SK-N-SH (cell line): Measurements from ENCODE around the gene ARMC10. TPM values are rescaled to one million over a fixed set of nuclear protein-coding genes. Genes with fewer than 3 reads are reported as not detected.
"Not testable (repeated sequence)": the region's sequence is repeated elsewhere in the genome, so short reads cannot be mapped to it uniquely, and the experiment has no call there.

Source experiments
- CTCF ChIA-PET: fragments of 300-600, 350-600 bp; formaldehyde crosslinking; extraction: SDS; loops from one replicate; lab custom pipeline; 2021; lab: Yijun Ruan, JAX
- POLR2A ChIA-PET: fragments of 350-600 bp; sonication (Branson Sonifier 250); formaldehyde crosslinking; extraction: SDS; loops from one replicate; lab custom pipeline; 2020; ENCODE audit warnings: antibody characterized with exemption, inconsistent platforms; lab: Yijun Ruan, JAX
- DNase-seq: peaks from one replicate; pipeline ENCODE4 v3.0.0; 2012
- H2AFZ ChIP-seq: fragments of 200-600 bp; sonication (generic); 2 replicates; pipeline ENCODE4 v1.8.1; 2016; ENCODE audit warnings: antibody characterized with exemption, mild to moderate bottlenecking, low read depth
- H3F3A ChIP-seq: fragments of 200-600 bp; sonication (generic); replicated peaks from 2 replicates; pipeline ENCODE3; 2016; ENCODE audit warnings: antibody characterized with exemption, mild to moderate bottlenecking; ENCODE audit not compliant: insufficient read depth
- H3K27ac ChIP-seq, 2 experiments: fragments of 200-500 bp in 1 of 2; fragments of 200-600 bp in 1 of 2; sonication (Bioruptor generic) in 1 of 2; sonication (generic), shearing (Covaris generic) in 1 of 2; 2 replicates each; pipeline versions ENCODE4 v1.5.1 to v1.6.1; 2014 to 2016; ENCODE audit warnings: low read depth in 2 of 2, inconsistent platforms in 1 of 2, low read length in 1 of 2, mild to moderate bottlenecking in 1 of 2, mixed read lengths in 1 of 2
- H3K27me3 ChIP-seq: fragments of 200-600 bp; sonication (generic), shearing (Covaris generic); 2 replicates; pipeline ENCODE4 v1.6.1; 2016; ENCODE audit warnings: mixed run types; ENCODE audit not compliant: insufficient read depth
- H3K36me3 ChIP-seq, 2 experiments: fragments of 200-500 bp in 1 of 2; fragments of 200-600 bp in 1 of 2; sonication (Bioruptor generic) in 1 of 2; sonication (generic) in 1 of 2; replicated peaks in 1 of 2; 2 replicates each; pipeline versions ENCODE3 to v1.5.1; 2014 to 2016; ENCODE audit warnings: low read length in 1 of 2, mild to moderate bottlenecking in 1 of 2; ENCODE audit not compliant: insufficient read depth in 2 of 2, control insufficient read depth in 1 of 2
- H3K4me1 ChIP-seq, 2 experiments: fragments of 200-500 bp in 1 of 2; fragments of 200-600 bp in 1 of 2; sonication (Bioruptor generic) in 1 of 2; sonication (generic), shearing (Covaris generic) in 1 of 2; 2 replicates each; pipeline versions ENCODE4 v1.5.1 to v1.6.1; 2014 to 2016; ENCODE audit warnings: low read depth in 1 of 2, low read length in 1 of 2, mixed run types in 1 of 2; ENCODE audit not compliant: insufficient read depth in 2 of 2, control insufficient read depth in 1 of 2
- H3K4me2 ChIP-seq: fragments of 200-600 bp; sonication (generic), shearing (Covaris generic); 2 replicates; pipeline ENCODE4 v1.6.1; 2017; ENCODE audit warnings: mixed run types
- H3K4me3 ChIP-seq, 2 experiments: fragments of 200-500 bp in 1 of 2; fragments of 200-600 bp in 1 of 2; sonication (Bioruptor generic) in 1 of 2; sonication (generic), shearing (Covaris generic) in 1 of 2; 2 replicates each; pipeline versions ENCODE4 v1.5.1 to v1.8.1; 2014 to 2016; ENCODE audit warnings: low read depth in 2 of 2, inconsistent platforms in 1 of 2, low read length in 1 of 2, mild to moderate bottlenecking in 1 of 2, mixed read lengths in 1 of 2, moderate library complexity in 1 of 2
- H3K79me2 ChIP-seq: fragments of 200-600 bp; sonication (generic); 2 replicates; pipeline ENCODE4 v1.8.1; 2017; ENCODE audit warnings: mild to moderate bottlenecking; ENCODE audit not compliant: insufficient read depth
- H3K9ac ChIP-seq: fragments of 200-600 bp; sonication (generic); 2 replicates; pipeline ENCODE4 v1.6.1; 2017; ENCODE audit warnings: mixed run types
- H3K9me2 ChIP-seq: fragments of 200-600 bp; sonication (generic); 2 replicates; pipeline ENCODE4 v1.6.1; 2017; ENCODE audit warnings: mixed run types
- H3K9me3 ChIP-seq: fragments of 200-600 bp; sonication (generic); 2 replicates; pipeline ENCODE4 v1.6.1; 2017; ENCODE audit warnings: mixed run types, mild to moderate bottlenecking, moderate library complexity
- H4K20me1 ChIP-seq: fragments of 200-600 bp; sonication (generic); 2 replicates; pipeline ENCODE4 v1.6.1; 2017; ENCODE audit warnings: mild to moderate bottlenecking, mixed run types; ENCODE audit not compliant: insufficient read depth
- ELF1 ChIP-seq: IDR thresholded peaks from 2 replicates; pipeline ENCODE4 v1.4.0; 2012
- FOSL2 ChIP-seq: IDR thresholded peaks from 2 replicates; pipeline ENCODE4 v1.4.0; 2012; ENCODE audit warnings: low read depth, mild to moderate bottlenecking, moderate library complexity, borderline replicate concordance
- FOXM1 ChIP-seq: IDR thresholded peaks from 2 replicates; pipeline ENCODE4 v1.4.0; 2012; ENCODE audit warnings: low read depth, mild to moderate bottlenecking
- GATA2 ChIP-seq: sonication (generic); formaldehyde crosslinking; IDR thresholded peaks from 2 replicates; pipeline ENCODE4 v1.5.0; 2020; ENCODE audit warnings: mild to moderate bottlenecking, missing genetic modification reagents
- MXI1 ChIP-seq: IDR thresholded peaks from 2 replicates; pipeline ENCODE4 v1.6.1; 2012; ENCODE audit warnings: mild to moderate bottlenecking, low read depth, low read length, improper control_type of control experiment
- NRF1 ChIP-seq: IDR thresholded peaks from 2 replicates; pipeline ENCODE4 v1.6.1; 2012; ENCODE audit warnings: low read depth, mild to moderate bottlenecking, low read length
- POLR2AphosphoS5 ChIP-seq: IDR thresholded peaks from 2 replicates; pipeline ENCODE4 v1.6.1; 2012; ENCODE audit warnings: low read depth, low read length
- RAD21 ChIP-seq: IDR thresholded peaks from 2 replicates; pipeline ENCODE4 v1.6.1; 2012; ENCODE audit warnings: mild to moderate bottlenecking, low read length
- RFX5 ChIP-seq: IDR thresholded peaks from 2 replicates; pipeline ENCODE4 v1.6.1; 2012; ENCODE audit warnings: mild to moderate bottlenecking, improper control_type of control experiment, low read length
- TCF12 ChIP-seq: IDR thresholded peaks from 2 replicates; pipeline ENCODE4 v1.4.0; 2012
- TEAD4 ChIP-seq: IDR thresholded peaks from 2 replicates; pipeline ENCODE4 v1.4.0; 2012; ENCODE audit warnings: mild to moderate bottlenecking, borderline replicate concordance; ENCODE audit not compliant: insufficient read depth
- YY1 ChIP-seq: IDR thresholded peaks from 2 replicates; pipeline ENCODE4 v1.4.0; 2012; ENCODE audit warnings: low read depth, mild to moderate bottlenecking
- WGBS: methylation state at CpG from one replicate; pipeline ENCODE4 v1.1.6; 2017; ENCODE audit warnings: low lambda C conversion rate; 5-methylcytosine and 5-hydroxymethylcytosine counted together
- polyA plus RNA-seq, 3 experiments: library from polyadenylated mRNA; depleted of rRNA; stranded (reverse); fragments of >200 nt; gene quantifications; 2 replicates each; pipeline ENCODE4 v1.2.3, GENCODE V29; 2012
- TF ChIP-seq, protein P1 (sequence below): IDR thresholded peaks from 2 replicates; pipeline ENCODE4 v1.4.0; 2012; ENCODE audit warnings: low read depth, borderline replicate concordance
- TF ChIP-seq, protein P2 (sequence below): IDR thresholded peaks from 2 replicates; pipeline ENCODE4 v1.4.0; 2012; ENCODE audit warnings: low read depth
- TF ChIP-seq, protein P3 (sequence below): IDR thresholded peaks from 2 replicates; pipeline ENCODE4 v1.6.1; 2012; ENCODE audit warnings: mild to moderate bottlenecking, low read depth, low read length, moderate library complexity
- TF ChIP-seq, protein P4 (sequence below): IDR thresholded peaks from 2 replicates; pipeline ENCODE4; 2012
- TF ChIP-seq, protein P5 (sequence below): fragments of 150-350 bp; IDR thresholded peaks from 2 replicates; pipeline ENCODE4 v1.6.1; 2016; ENCODE audit warnings: mild to moderate bottlenecking, low read depth, low read length

ARMC10 gene
- polyA plus RNA-seq, 1 of the 3 experiments (the other 2 are of a cell fraction): 43.4 TPM

DNA sequence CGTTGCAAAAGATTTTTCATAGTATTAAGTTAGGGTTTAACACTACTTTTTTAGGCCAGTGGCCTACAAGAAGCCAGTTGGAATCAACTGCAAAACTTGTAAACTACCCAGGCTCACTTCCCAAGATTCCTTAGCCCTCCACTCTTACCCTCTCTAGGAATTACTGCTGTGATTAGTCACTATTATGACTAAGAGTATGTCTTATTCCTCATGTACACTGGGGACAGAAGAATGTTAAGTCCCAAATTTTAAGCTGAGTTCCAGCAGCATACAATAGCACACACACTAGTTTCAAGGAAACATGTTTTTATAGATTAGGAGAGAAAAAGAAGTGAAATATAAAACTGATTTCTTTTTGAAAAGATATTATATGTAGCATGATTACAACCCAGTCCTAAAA lies 43.2 kb upstream of the ARMC10 start (continued):
- TF ChIP-seq YY1 (no peak), RFX5 (no peak), GATA2 (CRISPR knock-in tag) (no peak), ELF1 (no peak)
- TF ChIP-seq, protein P1, sequence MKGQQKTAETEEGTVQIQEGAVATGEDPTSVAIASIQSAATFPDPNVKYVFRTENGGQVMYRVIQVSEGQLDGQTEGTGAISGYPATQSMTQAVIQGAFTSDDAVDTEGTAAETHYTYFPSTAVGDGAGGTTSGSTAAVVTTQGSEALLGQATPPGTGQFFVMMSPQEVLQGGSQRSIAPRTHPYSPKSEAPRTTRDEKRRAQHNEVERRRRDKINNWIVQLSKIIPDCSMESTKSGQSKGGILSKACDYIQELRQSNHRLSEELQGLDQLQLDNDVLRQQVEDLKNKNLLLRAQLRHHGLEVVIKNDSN: no peak

DNA sequence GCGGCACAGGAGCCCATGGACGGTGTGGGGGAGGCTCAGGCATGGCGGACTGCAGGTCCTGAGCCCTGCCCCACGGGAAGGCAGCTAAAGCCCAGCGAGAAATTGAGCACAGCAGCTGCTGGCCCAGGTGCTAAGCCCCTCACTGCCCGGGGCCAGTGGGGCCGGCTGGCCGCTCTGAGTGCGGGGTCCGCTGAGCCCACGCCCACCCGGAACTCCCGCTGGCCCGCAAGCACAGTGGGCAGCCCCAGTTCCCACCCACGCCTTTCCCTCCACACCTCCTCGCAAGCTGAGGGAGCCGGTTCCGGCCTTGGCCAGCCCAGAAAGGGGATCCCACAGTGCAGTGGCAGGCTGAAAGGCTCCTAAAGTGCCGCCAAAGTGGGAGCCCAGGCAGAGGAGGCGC lies 40.6 kb upstream of the ARMC10 start:
- H3K27me3 ChIP-seq, H3F3A ChIP-seq, H3K9me3 ChIP-seq, H3K9ac ChIP-seq, H4K20me1 ChIP-seq, DNase-seq, H3K4me2 ChIP-seq, H3K36me3 ChIP-seq, H3K27ac ChIP-seq, H3K4me1 ChIP-seq, H2AFZ ChIP-seq, H3K9me2 ChIP-seq, POLR2A ChIA-PET, H3K79me2 ChIP-seq, H3K4me3 ChIP-seq: not testable (repeated sequence)
- WGBS: 83% methylated on average over 17 of the region's 20 CpGs
- CTCF ChIA-PET: interaction anchor here (1.7 kb wide), 1 partner anchor 9 kb away, joined by 3 read pairs; no protein-coding TSS in a partner anchor

DNA sequence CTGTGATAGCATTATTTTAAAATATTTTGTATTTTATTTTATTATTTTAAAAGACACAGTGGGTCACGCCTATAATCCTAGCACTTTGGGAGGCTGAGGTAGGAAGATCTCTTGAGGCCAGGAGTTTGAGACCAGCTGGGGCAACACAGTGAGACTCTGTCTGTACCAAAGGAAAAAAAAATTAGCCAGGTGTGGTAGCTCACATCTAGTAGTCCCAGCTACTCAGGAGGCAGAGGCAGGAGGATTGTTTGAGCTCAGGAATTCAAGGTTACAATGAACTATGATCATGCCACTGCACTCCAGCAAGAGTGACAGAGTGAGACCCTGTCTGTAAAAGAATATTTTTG lies 37.5 kb upstream of the ARMC10 start:
- Histone ChIP-seq H3K4me3 (no peak overlapping the region), H3K4me1 (no peaks in the 10 kb centered on the region), H3K27ac (no peak overlapping the region), H3K9me3 (no peaks in the 10 kb centered on the region), H3K9me2 (no peaks in the 10 kb centered on the region), H4K20me1 (no peaks in the 10 kb centered on the region), H2AFZ (no peak overlapping the region), H3K27me3 (no peaks in the 10 kb centered on the region), H3K9ac (no peak overlapping the region), H3K79me2 (no peaks in the 10 kb centered on the region), H3K4me2 (no peak overlapping the region), H3K36me3 (peaks cover 0 to 5% of the 10 kb centered on the region in 2 experiments), H3F3A (no peaks in the 10 kb centered on the region)
- 87% methylated on average over 1 of the region's 1 CpG for WGBS
- no peak for DNase-seq
- CTCF ChIA-PET: no interaction called here
- POLR2A ChIA-PET: no interaction called here
- no peak for TF ChIP-seq TEAD4
- TF ChIP-seq ELF1: no peak
- no peak for TF ChIP-seq FOSL2
- TF ChIP-seq POLR2AphosphoS5: no peak
- no peak for TF ChIP-seq NRF1
- TF ChIP-seq, protein P2, sequence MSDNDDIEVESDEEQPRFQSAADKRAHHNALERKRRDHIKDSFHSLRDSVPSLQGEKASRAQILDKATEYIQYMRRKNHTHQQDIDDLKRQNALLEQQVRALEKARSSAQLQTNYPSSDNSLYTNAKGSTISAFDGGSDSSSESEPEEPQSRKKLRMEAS: no peak
- TF ChIP-seq FOXM1: no peak
- TF ChIP-seq, protein P1: no peak
- TF ChIP-seq, protein P3, sequence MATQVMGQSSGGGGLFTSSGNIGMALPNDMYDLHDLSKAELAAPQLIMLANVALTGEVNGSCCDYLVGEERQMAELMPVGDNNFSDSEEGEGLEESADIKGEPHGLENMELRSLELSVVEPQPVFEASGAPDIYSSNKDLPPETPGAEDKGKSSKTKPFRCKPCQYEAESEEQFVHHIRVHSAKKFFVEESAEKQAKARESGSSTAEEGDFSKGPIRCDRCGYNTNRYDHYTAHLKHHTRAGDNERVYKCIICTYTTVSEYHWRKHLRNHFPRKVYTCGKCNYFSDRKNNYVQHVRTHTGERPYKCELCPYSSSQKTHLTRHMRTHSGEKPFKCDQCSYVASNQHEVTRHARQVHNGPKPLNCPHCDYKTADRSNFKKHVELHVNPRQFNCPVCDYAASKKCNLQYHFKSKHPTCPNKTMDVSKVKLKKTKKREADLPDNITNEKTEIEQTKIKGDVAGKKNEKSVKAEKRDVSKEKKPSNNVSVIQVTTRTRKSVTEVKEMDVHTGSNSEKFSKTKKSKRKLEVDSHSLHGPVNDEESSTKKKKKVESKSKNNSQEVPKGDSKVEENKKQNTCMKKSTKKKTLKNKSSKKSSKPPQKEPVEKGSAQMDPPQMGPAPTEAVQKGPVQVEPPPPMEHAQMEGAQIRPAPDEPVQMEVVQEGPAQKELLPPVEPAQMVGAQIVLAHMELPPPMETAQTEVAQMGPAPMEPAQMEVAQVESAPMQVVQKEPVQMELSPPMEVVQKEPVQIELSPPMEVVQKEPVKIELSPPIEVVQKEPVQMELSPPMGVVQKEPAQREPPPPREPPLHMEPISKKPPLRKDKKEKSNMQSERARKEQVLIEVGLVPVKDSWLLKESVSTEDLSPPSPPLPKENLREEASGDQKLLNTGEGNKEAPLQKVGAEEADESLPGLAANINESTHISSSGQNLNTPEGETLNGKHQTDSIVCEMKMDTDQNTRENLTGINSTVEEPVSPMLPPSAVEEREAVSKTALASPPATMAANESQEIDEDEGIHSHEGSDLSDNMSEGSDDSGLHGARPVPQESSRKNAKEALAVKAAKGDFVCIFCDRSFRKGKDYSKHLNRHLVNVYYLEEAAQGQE: no peak
- TF ChIP-seq, protein P4, sequence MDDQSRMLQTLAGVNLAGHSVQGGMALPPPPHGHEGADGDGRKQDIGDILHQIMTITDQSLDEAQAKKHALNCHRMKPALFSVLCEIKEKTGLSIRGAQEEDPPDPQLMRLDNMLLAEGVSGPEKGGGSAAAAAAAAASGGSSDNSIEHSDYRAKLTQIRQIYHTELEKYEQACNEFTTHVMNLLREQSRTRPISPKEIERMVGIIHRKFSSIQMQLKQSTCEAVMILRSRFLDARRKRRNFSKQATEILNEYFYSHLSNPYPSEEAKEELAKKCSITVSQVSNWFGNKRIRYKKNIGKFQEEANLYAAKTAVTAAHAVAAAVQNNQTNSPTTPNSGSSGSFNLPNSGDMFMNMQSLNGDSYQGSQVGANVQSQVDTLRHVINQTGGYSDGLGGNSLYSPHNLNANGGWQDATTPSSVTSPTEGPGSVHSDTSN: no peak
- no peak for TF ChIP-seq RAD21
- no peak for TF ChIP-seq RFX5
- TF ChIP-seq MXI1: no peak
- TF ChIP-seq, protein P5, sequence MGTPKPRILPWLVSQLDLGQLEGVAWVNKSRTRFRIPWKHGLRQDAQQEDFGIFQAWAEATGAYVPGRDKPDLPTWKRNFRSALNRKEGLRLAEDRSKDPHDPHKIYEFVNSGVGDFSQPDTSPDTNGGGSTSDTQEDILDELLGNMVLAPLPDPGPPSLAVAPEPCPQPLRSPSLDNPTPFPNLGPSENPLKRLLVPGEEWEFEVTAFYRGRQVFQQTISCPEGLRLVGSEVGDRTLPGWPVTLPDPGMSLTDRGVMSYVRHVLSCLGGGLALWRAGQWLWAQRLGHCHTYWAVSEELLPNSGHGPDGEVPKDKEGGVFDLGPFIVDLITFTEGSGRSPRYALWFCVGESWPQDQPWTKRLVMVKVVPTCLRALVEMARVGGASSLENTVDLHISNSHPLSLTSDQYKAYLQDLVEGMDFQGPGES: no peak
- TF ChIP-seq TCF12: no peak
